22Rv1 (cell line): ENCODE measurements around the gene GPR156.

Experiments
- CTCF ChIP-seq: fragments of 450-650 bp; IDR thresholded peaks from 2 replicates; pipeline ENCODE4 v1.5.1; 2017; ENCODE audit warnings: mild to moderate bottlenecking
- ZFX ChIP-seq: fragments of 450-650 bp; IDR thresholded peaks from 2 replicates; pipeline ENCODE4 v1.6.1; 2017; ENCODE audit warnings: antibody characterized with exemption, borderline replicate concordance

GRCh38 chr3:120204338-120204737 lies 80.7 kb downstream of the GPR156 start:
- TF ChIP-seq CTCF (no peak), ZFX (no peak)
